GM12891 (cell line): ENCODE data around the gene ATP6V0A1.

ENCODE experiments used
- DNase-seq: peaks from one replicate; pipeline ENCODE4 v3.0.0; 2011; ENCODE audit warnings: low spot score; ENCODE audit not compliant: insufficient read length
- FAIRE-seq: peaks from 2 replicates; lab custom pipeline; 2011; peaks lifted over from hg19 to GRCh38; lab: Jason Lieb, UNC
- PAX5 ChIP-seq: IDR thresholded peaks from 2 replicates; pipeline ENCODE4 v1.6.1; 2011; ENCODE audit warnings: low read length, moderate library complexity, mild to moderate bottlenecking; ENCODE audit not compliant: insufficient read depth, severe bottlenecking
- POLR2A ChIP-seq: IDR thresholded peaks from 2 replicates; pipeline ENCODE4 v1.6.1; 2011; ENCODE audit warnings: low read depth, low read length, control low read depth
- POLR2AphosphoS5 ChIP-seq: IDR thresholded peaks from 2 replicates; pipeline ENCODE4 v1.6.1; 2011; ENCODE audit warnings: low read depth, low read length, control low read depth
- POU2F2 ChIP-seq: IDR thresholded peaks from 2 replicates; pipeline ENCODE4 v1.6.1; 2011; ENCODE audit warnings: low read depth, mild to moderate bottlenecking, control low read depth, low read length, moderate library complexity
- SPI1 ChIP-seq: IDR thresholded peaks from 2 replicates; pipeline ENCODE4 v1.6.1; 2011; ENCODE audit warnings: low read depth, low read length, control low read depth
- TAF1 ChIP-seq: IDR thresholded peaks from 2 replicates; pipeline ENCODE4 v1.6.1; 2011; ENCODE audit warnings: low read depth, low read length, control low read depth

The ATP6V0A1 gene

DNA sequence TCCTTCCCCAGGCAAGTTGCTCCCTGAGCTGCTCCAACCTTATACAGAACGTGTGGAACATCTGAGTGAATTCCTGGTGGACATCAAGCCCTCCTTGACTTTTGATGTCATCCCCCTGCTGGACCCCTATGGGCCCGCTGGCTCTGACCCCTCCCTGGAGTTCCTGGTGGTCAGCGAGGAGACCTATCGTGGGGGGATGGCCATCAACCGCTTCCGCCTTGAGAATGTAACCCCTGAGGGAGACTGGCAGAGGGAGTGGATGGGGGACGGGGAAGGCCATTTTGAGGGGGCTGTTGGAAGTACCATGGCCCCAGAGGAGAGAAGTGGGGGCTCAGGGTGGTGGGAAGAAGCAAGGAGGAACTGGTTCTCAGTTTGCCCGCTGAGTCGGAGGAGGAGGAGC is 105.3 kb downstream of the ATP6V0A1 start:
- DNase-seq (no peak), FAIRE-seq (no peak)
- TF ChIP-seq POU2F2 (no peak), POLR2AphosphoS5 (0 out of 2 replicates have a peak, but pooled peaks have one; percentile 4)

DNA sequence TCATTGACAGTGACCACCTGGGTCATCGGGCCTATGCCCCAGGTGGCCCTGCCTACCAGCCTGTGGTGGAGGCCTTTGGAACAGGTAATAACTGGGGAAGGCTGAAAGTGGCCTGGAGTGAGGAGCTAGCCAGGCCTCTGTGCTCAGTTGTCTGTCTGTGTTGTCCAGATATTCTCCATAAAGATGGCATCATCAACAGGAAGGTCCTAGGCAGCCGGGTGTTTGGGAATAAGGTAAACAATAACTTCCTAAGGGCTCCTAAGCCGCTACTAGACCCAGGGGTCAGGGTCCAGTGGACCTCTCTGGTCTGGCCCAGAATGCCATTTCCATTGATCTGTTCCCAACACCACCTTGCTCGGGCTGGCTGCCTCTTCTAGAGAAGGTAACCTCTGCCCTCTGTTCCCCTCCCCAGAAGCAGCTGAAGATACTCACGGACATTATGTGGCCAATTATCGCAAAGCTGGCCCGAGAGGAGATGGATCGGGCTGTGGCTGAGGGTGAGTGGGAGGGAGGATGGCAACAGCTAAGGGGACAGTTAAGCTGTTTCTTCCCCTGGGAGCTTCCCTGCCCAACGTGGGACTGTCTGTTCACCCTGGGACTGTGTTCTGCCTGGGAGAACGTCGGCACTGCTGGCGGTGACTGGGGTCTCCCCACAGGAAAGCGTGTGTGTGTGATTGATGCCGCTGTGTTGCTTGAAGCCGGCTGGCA is 106.3 kb downstream of the ATP6V0A1 start:
- DNase-seq (no peak), FAIRE-seq (no peak)
- no peak for TF ChIP-seq PAX5
- no peak for TF ChIP-seq POLR2AphosphoS5
- no peak for TF ChIP-seq POLR2A
- no peak for TF ChIP-seq TAF1
- TF ChIP-seq SPI1 = no peak
- no peak for TF ChIP-seq POU2F2

DNA sequence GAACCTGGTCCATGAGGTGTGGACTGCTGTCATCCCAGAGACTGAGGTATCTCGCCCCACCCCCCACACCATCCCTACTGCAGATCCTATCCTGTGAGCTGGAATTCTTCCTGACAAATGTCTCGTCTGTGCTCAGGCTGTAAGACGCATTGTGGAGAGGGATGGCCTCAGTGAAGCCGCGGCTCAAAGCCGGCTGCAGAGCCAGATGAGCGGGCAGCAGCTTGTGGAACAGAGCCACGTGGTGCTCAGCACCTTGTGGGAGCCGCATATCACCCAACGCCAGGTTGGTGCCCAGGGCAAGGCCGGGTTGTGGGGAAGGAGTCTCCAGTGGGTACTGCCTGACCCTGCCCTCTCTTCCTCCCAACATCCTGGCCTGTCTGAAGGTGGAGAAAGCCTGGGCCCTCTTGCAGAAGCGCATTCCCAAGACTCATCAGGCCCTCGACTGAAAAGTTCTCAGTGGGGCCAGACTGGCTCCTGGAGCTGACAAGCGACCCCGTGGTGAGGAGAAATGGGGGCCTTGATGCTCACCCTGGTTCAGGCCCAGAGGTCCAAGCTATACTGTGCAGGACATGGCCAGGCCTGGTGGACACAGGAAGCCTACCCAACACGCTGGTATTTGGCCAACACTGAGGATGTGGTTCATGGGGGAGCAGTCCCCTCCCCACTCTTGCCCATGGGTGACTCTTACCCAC is 107.0 kb downstream of the ATP6V0A1 start:
- FAIRE-seq = no peak
- TF ChIP-seq TAF1 (no peak), POU2F2 (no peak), PAX5 (no peak)

DNA sequence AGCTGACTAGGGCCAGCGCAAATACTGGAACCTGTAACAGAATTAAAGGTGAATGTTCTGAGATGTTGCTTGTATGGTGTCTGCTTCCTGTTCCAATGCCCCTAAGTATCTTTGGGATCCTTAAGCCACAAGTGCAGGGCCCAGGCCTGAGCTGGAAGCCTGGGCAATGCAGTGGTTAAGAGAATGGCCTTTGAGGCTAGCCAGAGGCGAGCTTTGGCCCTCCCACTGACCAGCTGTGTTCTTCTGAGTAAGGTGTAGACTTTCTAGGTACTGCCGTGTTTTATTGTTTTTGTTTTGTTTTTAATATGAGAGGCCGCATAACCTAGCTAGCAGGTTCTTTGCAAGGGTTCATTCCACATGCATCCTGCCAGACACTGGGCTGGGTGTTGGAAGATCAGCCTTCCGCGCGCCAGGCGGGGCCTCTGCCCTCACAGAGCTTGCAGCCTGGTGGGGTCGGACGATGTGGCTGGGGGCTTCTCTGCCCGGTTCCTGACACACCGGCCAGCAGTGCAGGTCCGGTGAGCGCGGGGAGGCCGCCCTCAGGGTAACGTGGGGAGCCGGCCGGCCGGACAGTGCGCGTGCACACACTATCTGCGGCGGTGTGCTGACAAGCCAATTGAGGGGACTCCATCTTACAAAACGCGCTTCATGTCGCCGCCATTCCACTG is 107.7 kb downstream of the ATP6V0A1 start:
- no peak for DNase-seq
- FAIRE-seq = no peak
- TF ChIP-seq POU2F2 = no peak
- TF ChIP-seq TAF1 = no peak
- TF ChIP-seq SPI1 = no peak
- no peak for TF ChIP-seq PAX5
- TF ChIP-seq POLR2A = no peak
- no peak for TF ChIP-seq POLR2AphosphoS5

More for the DNA sequence above, 107.0 kb downstream of the ATP6V0A1 start:
- DNase-seq = no peak

DNA sequence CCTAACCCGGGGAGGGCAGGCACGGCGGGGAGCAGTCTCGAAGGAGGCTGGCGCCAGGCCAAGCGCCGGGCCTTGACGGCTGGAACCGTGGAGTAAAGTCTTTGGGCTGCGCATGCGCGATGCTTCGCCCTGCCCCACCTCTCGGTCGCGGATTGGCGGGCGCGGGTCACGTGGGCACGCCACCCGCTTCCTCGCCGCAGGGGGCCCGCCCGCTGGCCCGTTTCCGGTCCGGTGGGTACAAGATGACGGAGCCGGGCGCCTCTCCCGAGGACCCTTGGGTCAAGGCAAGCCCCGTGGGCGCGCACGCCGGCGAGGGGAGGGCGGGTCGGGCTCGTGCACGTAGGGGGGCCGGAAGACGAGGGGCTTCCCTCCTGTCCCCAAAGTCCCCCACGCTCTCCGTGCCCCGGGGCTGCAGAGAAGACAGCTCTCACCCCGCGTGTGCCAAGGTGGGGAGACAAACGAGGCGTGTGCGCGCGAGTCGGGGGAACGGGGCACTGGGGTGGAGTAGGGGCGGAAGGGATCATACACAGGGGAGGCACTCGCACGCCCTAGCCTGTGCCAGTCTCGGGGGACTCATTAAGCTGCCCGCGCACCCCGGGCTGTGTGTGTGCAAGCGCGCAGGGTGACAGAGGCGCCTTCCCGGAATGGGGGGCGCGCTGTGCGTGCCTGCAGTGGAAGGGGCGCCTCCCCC is 108.3 kb downstream of the ATP6V0A1 start, which contains the start of gene MLX:
TSS of gene MLX (plus strand) at position 218 of the 691 bp plus-strand sequence. CDS start at position 243, 25 bp downstream.
- TF ChIP-seq PAX5 (peak; percentile 91), TAF1 (no peak; the same call in 1 of the 2 replicates), SPI1 (no peak), POLR2AphosphoS5 (peak; percentile 53; the same call in 1 of the 2 replicates), POLR2A (peak; percentile 9; the same call in 1 of the 2 replicates), POU2F2 (no peak)
- DNase-seq (peak; percentile 100), FAIRE-seq (peak; percentile 99)

DNA sequence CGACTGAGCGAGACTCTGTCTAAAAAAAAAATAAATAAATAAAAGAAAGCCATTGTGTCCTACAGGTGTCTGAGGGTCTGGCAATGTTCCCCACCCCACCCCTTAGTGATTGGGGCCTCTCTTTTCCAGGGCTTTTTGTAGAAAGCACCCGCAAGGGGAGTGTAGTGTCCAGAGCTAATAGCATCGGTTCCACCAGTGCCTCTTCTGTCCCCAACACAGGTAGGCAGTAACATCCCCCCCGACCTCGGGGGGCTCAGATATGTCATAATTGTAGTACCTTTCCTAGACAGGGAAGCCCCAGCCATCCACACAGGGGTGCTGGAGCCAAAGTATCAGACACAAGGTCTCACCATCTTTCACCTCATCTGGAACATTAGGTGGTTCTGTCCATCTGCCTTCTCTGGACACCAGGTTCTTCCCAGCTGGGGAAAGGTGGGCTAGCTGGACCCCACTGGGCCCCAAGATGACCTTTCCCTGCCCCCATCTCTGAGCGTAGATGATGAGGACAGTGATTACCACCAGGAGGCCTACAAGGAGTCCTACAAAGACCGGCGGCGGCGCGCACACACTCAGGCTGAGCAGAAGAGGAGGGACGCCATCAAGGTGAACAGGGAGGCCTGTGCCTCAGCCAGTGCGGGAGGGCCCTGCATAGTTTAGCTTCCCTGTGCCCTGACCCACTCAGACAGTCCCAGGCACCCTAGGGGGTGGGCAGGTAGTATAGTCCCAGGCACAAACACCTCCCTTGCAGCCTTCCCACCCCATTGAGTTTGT is 109.8 kb downstream of the ATP6V0A1 start:
- FAIRE-seq (no peak), DNase-seq (no peak)
- no peak for TF ChIP-seq POU2F2
- no peak for TF ChIP-seq TAF1
- TF ChIP-seq POLR2A = no peak
- TF ChIP-seq POLR2AphosphoS5 = no peak
- TF ChIP-seq PAX5 = no peak

DNA sequence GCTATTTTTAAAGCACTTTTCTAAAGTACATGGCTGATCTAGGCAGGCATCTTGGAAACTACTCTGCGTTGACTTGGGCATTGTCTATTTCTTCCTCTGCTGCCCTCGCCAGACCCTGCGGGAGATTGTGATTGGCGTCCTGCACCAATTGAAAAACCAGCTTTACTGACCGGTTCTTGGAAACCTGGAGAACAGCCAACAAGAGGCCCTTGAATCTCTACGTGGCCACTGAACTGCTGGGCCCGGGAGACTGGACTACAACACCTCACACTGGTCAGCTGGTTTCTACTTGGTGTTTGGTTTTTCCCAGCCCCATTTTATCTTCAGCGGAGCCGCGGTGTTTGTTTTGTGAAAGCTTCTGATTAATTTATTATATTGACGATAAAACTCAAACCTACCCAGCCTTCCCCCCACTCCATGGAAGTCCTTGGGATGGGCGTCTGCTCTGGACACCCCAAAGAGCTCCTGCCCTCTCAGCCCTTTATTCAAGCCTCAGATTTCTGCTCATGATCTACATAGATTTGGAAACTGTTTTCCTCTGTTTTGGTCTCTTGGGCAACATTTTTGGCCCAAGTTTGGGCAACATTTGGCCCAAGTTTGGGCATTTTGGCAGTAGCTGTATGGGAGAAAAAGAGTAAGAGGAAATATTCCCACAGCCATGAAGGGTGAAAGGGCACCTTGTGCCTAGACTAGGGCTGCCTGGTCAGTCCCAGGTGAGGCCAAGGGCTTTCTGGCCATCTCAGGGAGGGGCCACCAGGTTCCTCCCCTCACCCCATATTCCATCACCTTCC is 113.0 kb downstream of the ATP6V0A1 start:
- FAIRE-seq = no peak
- DNase-seq = no peak

More for the DNA sequence above, 113.0 kb downstream of the ATP6V0A1 start:
- TF ChIP-seq POU2F2 (no peak), PAX5 (no peak), SPI1 (no peak), POLR2AphosphoS5 (no peak), TAF1 (no peak), POLR2A (no peak)
